ENCODE measurements around the gene ARFIP2. TPM values are rescaled to one million over a fixed set of nuclear protein-coding genes. Genes with fewer than 3 reads are reported as not detected.

The ARFIP2 gene
- total and polyA plus RNA-seq, 2 of the 8 experiments (the other 6 are each of a cell fraction or from before 2014, with no cell fraction given): 48.3 to 48.7 TPM

DNA sequence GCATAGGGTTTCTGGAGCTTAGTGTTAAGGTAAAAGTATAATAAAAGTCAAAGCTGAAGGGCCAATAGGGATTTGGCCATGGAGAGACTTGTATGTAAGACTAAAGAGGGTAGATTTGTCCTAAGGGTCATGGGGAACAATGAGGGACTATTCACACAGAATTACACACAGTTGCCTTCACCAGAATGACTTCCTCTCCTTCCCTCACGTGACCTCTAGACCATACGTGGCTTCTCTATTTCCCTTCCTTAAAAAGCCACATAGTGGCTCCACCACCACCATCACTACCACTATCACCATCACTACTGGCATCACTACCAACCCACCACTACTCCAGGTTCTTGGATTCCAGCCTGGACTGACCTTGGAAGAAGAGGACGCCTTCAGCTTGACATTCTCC, 43.1 kb downstream of the ARFIP2 start:
- 86% methylated on average over 3 of the region's 3 CpGs; no CpG with 5 or more reads in 1 of the 2 experiments for WGBS, 2 experiments (ENCODE audit: extremely low coverage in 1 of 2, insufficient coverage in 1 of 2, insufficient read length in 1 of 2, insufficient replicate concordance in 2 of 2, low coverage in 1 of 2, low lambda C conversion rate in 2 of 2, missing lambda C conversion rate in 1 of 2)

More for the DNA sequence above, 43.1 kb downstream of the ARFIP2 start:
- FAIRE-seq (no peak), DNase-seq (ENCODE audit: low read depth in 1 of 2, low spot score in 2 of 2) (no peak)
- Histone ChIP-seq H2BK12ac (ENCODE audit: low read depth, low read length) (no peak overlapping the region), H3K23ac (ENCODE audit: insufficient read length) (no peak overlapping the region), H2AFZ (ENCODE audit: low read length) (no peak overlapping the region), H3K56ac (replicated peaks; ENCODE audit: insufficient read length, low read depth, low read length) (no peak overlapping the region), H3K4me3 (ENCODE audit: extremely low read depth in 1 of 4, insufficient read depth in 2 of 4, low read depth in 3 of 4, low read length in 4 of 4) (no peak overlapping the region), H3K9me3 (ENCODE audit: insufficient read depth in 2 of 2, low read depth in 1 of 2, low read length in 1 of 2) (no peaks in the 10 kb centered on the region), H2BK5ac (ENCODE audit: low read depth, low read length) (no peak overlapping the region), H3K4me1 (replicated peaks in 1 of 4; ENCODE audit: control insufficient read depth in 3 of 4, insufficient read depth in 4 of 4, low read length in 3 of 4) (no peaks in the 10 kb centered on the region), H4K5ac (ENCODE audit: insufficient read length, low read depth, low read length) (no peak overlapping the region), H3K23me2 (ENCODE audit: low read depth, low read length) (no peaks in the 10 kb centered on the region), H2BK15ac (ENCODE audit: low read length) (no peak overlapping the region), H3K14ac (ENCODE audit: insufficient read length) (no peak overlapping the region), H3K27ac (ENCODE audit: low read depth, low read length) (no peak overlapping the region), H3K79me1 (ENCODE audit: low read depth, low read length) (no peaks in the 10 kb centered on the region), H3K4ac (replicated peaks; ENCODE audit: insufficient read length, low read depth, low read length) (no peak overlapping the region), H3K36me3 (ENCODE audit: control insufficient read depth in 2 of 4, insufficient read depth in 4 of 4, low read length in 3 of 4) (no peaks in the 10 kb centered on the region), H2BK20ac (ENCODE audit: low read length) (no peak overlapping the region), H2BK120ac (replicated peaks; ENCODE audit: low read depth, low read length) (no peak overlapping the region), H4K20me1 (replicated peaks in 1 of 2; ENCODE audit: control insufficient read depth in 1 of 2, insufficient read depth in 2 of 2, low read length in 2 of 2) (no peaks in the 10 kb centered on the region), H3K18ac (ENCODE audit: extremely low read depth, low read length) (no peak overlapping the region), H3K27me3 (replicated peaks in 1 of 4; ENCODE audit: control insufficient read depth in 3 of 4, extremely low read depth in 1 of 4, insufficient read depth in 3 of 4, low read length in 3 of 4) (no peaks in the 10 kb centered on the region), H4K91ac (replicated peaks; ENCODE audit: insufficient read length, low read length) (no peak overlapping the region), H2AK5ac (ENCODE audit: low read depth, low read length) (no peak overlapping the region), H3K9ac (replicated peaks in 1 of 4; ENCODE audit: extremely low read depth in 1 of 4, low read depth in 3 of 4, low read length in 3 of 4) (no peak overlapping the region), H3K79me2 (ENCODE audit: control insufficient read depth in 1 of 2, insufficient read depth in 2 of 2, low read length in 2 of 2) (no peaks in the 10 kb centered on the region), H3K4me2 (ENCODE audit: insufficient read depth in 1 of 2, low read depth in 2 of 2, low read length in 2 of 2) (no peak overlapping the region), H4K8ac (ENCODE audit: extremely low read depth, insufficient read depth, low read length) (no peak overlapping the region)
- ChIA-PET CTCF (ENCODE audit: partially characterized antibody) (interaction anchor here (0.7 to 22.7 kb wide), 22 partner anchors 8 to 791 kb away, joined by 3 to 585 read pairs (median 8); partner anchors contain the start of genes DNHD1, SMPD1 and TRIM3), POLR2A (ENCODE audit: partially characterized antibody) (interaction anchor here (1.0 kb wide), 1 partner anchor 10 kb away, joined by 4 read pairs; no protein-coding TSS in a partner anchor)
- TF ChIP-seq EZH2 (IDR thresholded peaks at IDR 0.05; ENCODE audit: low read depth, low read length, severe bottlenecking) (no peak), SIX5 (IDR thresholded peaks at IDR 0.05; ENCODE audit: low read depth, low read length) (no peak), CBX8 (IDR thresholded peaks at IDR 0.05; ENCODE audit: borderline replicate concordance, low read depth, low read length) (no peak), EP300 (IDR thresholded peaks at IDR 0.05; ENCODE audit: borderline replicate concordance in 1 of 2, low read depth in 2 of 2, low read length in 2 of 2) (no peak), RNF2 (IDR thresholded peaks at IDR 0.05; ENCODE audit: borderline replicate concordance, low read depth, low read length, missing control alignments, poor library complexity, severe bottlenecking) (no peak), BRCA1 (IDR thresholded peaks at IDR 0.05; ENCODE audit: low read depth, low read length) (no peak), KDM4A (IDR thresholded peaks at IDR 0.05; ENCODE audit: low read depth, low read length, severe bottlenecking) (no peak), CHD2 (IDR thresholded peaks at IDR 0.05; ENCODE audit: low read length) (no peak)
